B cell (primary cell): ENCODE measurements around the gene SRGAP2. TPM values are rescaled to one million over a fixed set of nuclear protein-coding genes. Genes with fewer than 3 reads are reported as not detected.
"Not testable (repeated sequence)": the region's sequence is repeated elsewhere in the genome, so short reads cannot be mapped to it uniquely, and the experiment has no call there.

Experiments
- ATAC-seq: fragments of 200-7000 bp; cut with Tn5 transposase; one replicate; pipeline ENCODE4 v1.10.0; 2021; ENCODE audit warnings: low read depth, mild to moderate bottlenecking, moderate number of reproducible peaks, moderate library complexity
- CTCF ChIA-PET: fragments of 350-600 bp; sonication (Branson Sonifier 250); formaldehyde crosslinking; loops from one replicate; lab custom pipeline; 2021; ENCODE audit warnings: antibody characterized with exemption, inconsistent platforms; lab: Charles Lee
- POLR2A ChIA-PET: fragments of 350-600 bp; sonication (Branson Sonifier 250); formaldehyde crosslinking; loops from one replicate; lab custom pipeline; 2021; ENCODE audit warnings: antibody characterized with exemption; lab: Charles Lee
- DNase-seq: peaks from one replicate; pipeline ENCODE4 v3.0.0; 2013
- H2AFZ ChIP-seq: 2 replicates; pipeline ENCODE4 v1.6.1; 2012; ENCODE audit warnings: mild to moderate bottlenecking, low read depth, low read length; ENCODE audit not compliant: insufficient read depth, poor library complexity, severe bottlenecking
- H3K27ac ChIP-seq, 2 donors: 1 replicate in 1 of 2; 2 replicates in 1 of 2; pipeline ENCODE4 v1.5.1; 2012 to 2013; ENCODE audit warnings: low read length in 2 of 2, mild to moderate bottlenecking in 2 of 2, moderate library complexity in 1 of 2
- H3K27me3 ChIP-seq, 4 experiments: fragments of 200-600 bp in 1 of 4; sonication (generic) in 1 of 4; replicated peaks in 1 of 4; 1 replicate in 2 of 4; 2 replicates in 2 of 4; pipeline versions ENCODE4 v1.6.1 to v1.7.0; 2013 to 2016; ENCODE audit warnings: low read length in 3 of 4, mild to moderate bottlenecking in 2 of 4, mixed read lengths in 1 of 4, moderate library complexity in 1 of 4; ENCODE audit not compliant: insufficient read depth in 4 of 4, control insufficient read depth in 3 of 4; ENCODE audit errors: control extremely low read depth in 1 of 4
- H3K36me3 ChIP-seq, 2 experiments: replicated peaks in 1 of 2; 1 replicate in 1 of 2; 2 replicates in 1 of 2; pipeline versions ENCODE4 v1.6.1 to v1.7.1; 2013; ENCODE audit warnings: low read length in 1 of 2; ENCODE audit not compliant: insufficient read depth in 2 of 2, control insufficient read depth in 1 of 2; ENCODE audit errors: control extremely low read depth in 1 of 2, extremely low read depth in 1 of 2
- H3K4me1 ChIP-seq, 2 donors: fragments of 200-600 bp in 1 of 2; sonication (generic) in 1 of 2; 1 replicate in 1 of 2; 2 replicates in 1 of 2; pipeline versions ENCODE4 v1.5.1 to v1.6.1; 2013 to 2017; ENCODE audit warnings: low read length in 2 of 2; ENCODE audit not compliant: control insufficient read depth in 2 of 2, insufficient read depth in 2 of 2
- H3K4me2 ChIP-seq: replicated peaks from 2 replicates; pipeline ENCODE3; 2012; ENCODE audit warnings: mild to moderate bottlenecking, low read depth, low read length; ENCODE audit not compliant: poor library complexity, severe bottlenecking
- H3K4me3 ChIP-seq, 5 experiments: fragments of 200-600 bp in 1 of 5; sonication (generic) in 1 of 5; 1 replicate in 3 of 5; 2 replicates in 2 of 5; pipeline versions ENCODE4 v1.5.1 to v1.7.0; 2011 to 2016; ENCODE audit warnings: low read length in 4 of 5, mild to moderate bottlenecking in 4 of 5, low read depth in 2 of 5, control low read depth in 1 of 5, moderate library complexity in 1 of 5; ENCODE audit not compliant: insufficient read depth in 1 of 5; ENCODE audit errors: control extremely low read depth in 1 of 5, extremely low read depth in 1 of 5
- H3K79me2 ChIP-seq: fragments of 200-600 bp; sonication (generic); one replicate; pipeline ENCODE4 v1.6.0; 2016; ENCODE audit warnings: low read length; ENCODE audit not compliant: control insufficient read depth, insufficient read depth
- H3K9ac ChIP-seq: fragments of 200-600 bp; sonication (generic); 2 replicates; pipeline ENCODE4 v1.6.1; 2017; ENCODE audit warnings: mild to moderate bottlenecking, low read length, moderate library complexity
- H3K9me3 ChIP-seq, 3 donors: one replicate each; pipeline versions ENCODE4 v1.6.1 to v1.7.1; 2013; ENCODE audit warnings: low read length in 2 of 3; ENCODE audit not compliant: control insufficient read depth in 2 of 3, insufficient read depth in 1 of 3; ENCODE audit errors: control extremely low read depth in 1 of 3
- H4K20me1 ChIP-seq: 2 replicates; pipeline ENCODE4 v1.6.0; 2012; ENCODE audit warnings: mild to moderate bottlenecking, low read length; ENCODE audit not compliant: insufficient read depth, control insufficient read depth, poor library complexity, severe bottlenecking
- H3K27ac Mint-ChIP-seq: one replicate; pipeline ENCODE4 v1.8.0; 2021; ENCODE audit warnings: mixed read lengths
- H3K27me3 Mint-ChIP-seq: one replicate; pipeline ENCODE4 v1.8.0; 2021; ENCODE audit warnings: mixed read lengths
- H3K4me1 Mint-ChIP-seq: one replicate; pipeline ENCODE4 v1.8.0; 2021; ENCODE audit warnings: mixed read lengths
- H3K4me3 Mint-ChIP-seq: one replicate; pipeline ENCODE4 v1.8.0; 2021; ENCODE audit warnings: mixed read lengths
- H3K9me3 Mint-ChIP-seq: one replicate; pipeline ENCODE4 v1.8.0; 2022; ENCODE audit warnings: mixed read lengths; ENCODE audit not compliant: insufficient read depth
- WGBS: methylation state at CpG from one replicate; pipeline ENCODE4 v1.1.5; 2013; ENCODE audit warnings: missing lambda C conversion rate; ENCODE audit not compliant: insufficient coverage; 5-methylcytosine and 5-hydroxymethylcytosine counted together
- intact Hi-C: fragments of 100-400 bp; cut with micrococcal nuclease; formaldehyde crosslinking; loops from one replicate; pipeline ENCODE4 v1.10.0; 2022
- polyA plus RNA-seq: library from polyadenylated mRNA; depleted of rRNA; stranded (reverse); fragments of >200 nt; gene quantifications from 2 replicates; pipeline ENCODE4 v1.2.3, GENCODE V29; 2012
- total RNA-seq, 2 donors: library from RNA; stranded (reverse); fragments of 120-200 nt in 1 of 2; gene quantifications; 1 replicate in 1 of 2; 2 replicates in 1 of 2; pipeline versions ENCODE4 v1.2.3 to v1.2.4, GENCODE V29; 2013 to 2022

The SRGAP2 gene
- total and polyA plus RNA-seq, 2 donors (not counting 1 experiment from before 2014, with no cell fraction given), result 28.9 to 88.5 TPM

DNA sequence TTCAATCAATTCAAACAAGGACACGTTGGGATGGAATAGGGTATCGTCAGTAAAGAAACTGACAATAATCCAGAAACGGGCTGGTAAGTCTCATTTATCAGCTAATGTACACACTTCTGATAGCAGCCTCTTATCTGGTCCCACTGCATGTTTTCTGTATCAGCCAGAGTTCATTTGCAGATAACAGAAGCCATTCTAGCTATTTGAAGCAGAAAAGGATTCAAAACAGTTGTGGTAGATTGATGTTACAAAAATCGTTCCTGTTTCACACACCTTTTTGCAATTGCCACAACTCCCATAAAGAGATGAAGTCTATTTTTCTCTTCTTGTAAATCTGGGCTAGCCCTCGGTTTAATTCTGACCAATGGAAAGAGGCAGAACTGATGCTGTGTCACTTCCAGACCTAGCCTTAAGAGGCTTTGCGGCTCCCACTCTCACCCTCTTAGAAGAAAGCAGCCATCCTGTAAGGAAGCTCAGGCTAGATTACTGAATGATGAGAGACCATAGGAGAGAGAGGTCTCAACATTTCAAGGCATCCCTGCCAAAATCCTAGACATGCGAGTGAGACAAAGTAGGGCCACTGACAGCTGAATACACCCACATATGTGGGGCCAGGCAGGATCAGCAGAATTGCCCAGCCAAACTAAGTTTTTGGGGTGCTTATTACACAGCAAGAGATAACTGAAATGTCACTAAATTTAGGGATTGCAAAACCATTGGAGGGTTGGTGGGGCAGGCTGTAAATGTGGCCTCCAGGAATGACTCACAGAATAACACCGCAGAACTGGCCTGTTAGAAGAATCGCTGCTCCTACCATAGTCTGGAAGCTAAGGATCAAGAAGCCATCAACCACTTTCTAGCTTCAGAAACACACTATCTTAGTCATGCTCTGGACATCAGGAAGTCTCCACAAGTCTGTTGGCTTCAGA, 25.0 kb upstream of the SRGAP2 start:
- POLR2A ChIA-PET, ATAC-seq: not testable (repeated sequence)

GRCh38 chr1:206179666-206180065, 23.7 kb upstream of the SRGAP2 start:
- H3K27me3 ChIP-seq, H3K27ac Mint-ChIP-seq, H2AFZ ChIP-seq, POLR2A ChIA-PET, H3K4me1 ChIP-seq, H3K27me3 Mint-ChIP-seq, H3K9ac ChIP-seq, ATAC-seq, DNase-seq, H3K4me1 Mint-ChIP-seq, H3K79me2 ChIP-seq, CTCF ChIA-PET, H3K4me2 ChIP-seq, H3K4me3 ChIP-seq, intact Hi-C loops, H3K27ac ChIP-seq, H3K4me3 Mint-ChIP-seq, H3K9me3 Mint-ChIP-seq, H3K36me3 ChIP-seq, H4K20me1 ChIP-seq, H3K9me3 ChIP-seq: not testable (repeated sequence)

More for the DNA sequence above, 25.0 kb upstream of the SRGAP2 start:
- H3K4me3 Mint-ChIP-seq, H3K9ac ChIP-seq, H2AFZ ChIP-seq, H3K36me3 ChIP-seq, H3K27me3 Mint-ChIP-seq, H3K9me3 Mint-ChIP-seq, H3K27me3 ChIP-seq, H4K20me1 ChIP-seq, H3K4me1 ChIP-seq, H3K27ac ChIP-seq, H3K79me2 ChIP-seq, H3K4me2 ChIP-seq, DNase-seq, H3K4me3 ChIP-seq, H3K27ac Mint-ChIP-seq, H3K4me1 Mint-ChIP-seq, H3K9me3 ChIP-seq, CTCF ChIA-PET, intact Hi-C loops: not testable (repeated sequence)
- WGBS, result 100% methylated on average over 1 of the region's 9 CpGs

DNA sequence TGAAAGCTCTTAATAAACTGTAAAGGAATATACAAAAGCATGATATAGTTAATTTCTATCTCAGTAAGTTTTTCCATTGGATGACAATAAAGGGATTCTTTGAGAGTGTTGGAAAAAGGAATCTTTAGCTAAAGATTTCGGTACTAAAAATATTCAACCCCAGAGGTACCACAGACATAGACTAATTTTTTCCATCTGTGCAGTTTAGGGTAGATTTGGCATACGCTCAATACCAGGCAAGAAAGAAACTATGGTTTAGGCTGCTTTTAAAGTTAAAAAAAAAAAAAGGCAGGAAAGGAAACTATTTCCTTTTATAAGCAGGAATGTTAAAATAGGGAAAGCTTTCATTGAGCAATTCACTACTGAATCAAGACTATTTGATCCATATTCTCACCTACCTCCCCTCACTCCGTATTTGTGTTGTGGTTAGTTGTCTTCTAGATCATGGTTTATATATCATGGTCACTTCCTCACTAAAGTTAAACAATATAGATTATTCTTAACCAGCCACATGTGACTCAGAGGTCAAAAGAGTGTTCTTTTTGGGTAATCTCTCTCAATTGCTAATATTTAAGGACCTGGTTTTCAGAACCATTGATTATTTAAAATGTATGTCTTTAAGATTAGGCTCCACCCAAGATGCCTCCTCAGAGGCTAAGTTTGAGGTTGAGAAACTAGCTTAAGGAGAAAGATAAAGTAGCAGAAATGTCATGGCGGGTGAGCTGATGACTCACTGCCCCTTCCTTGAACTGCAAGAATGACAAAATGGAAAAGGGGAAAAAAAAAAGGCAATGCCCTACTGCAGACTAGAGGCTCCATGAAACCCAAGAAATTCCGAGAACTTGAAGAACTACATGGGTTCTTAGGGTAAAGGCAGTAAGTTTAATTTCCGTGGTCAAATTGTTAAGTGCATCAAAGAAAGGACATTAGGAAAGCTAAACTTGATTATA, 20.7 kb upstream of the SRGAP2 start:
- H3K79me2 ChIP-seq, ATAC-seq, H3K4me2 ChIP-seq, H3K36me3 ChIP-seq, CTCF ChIA-PET, H3K27ac ChIP-seq, H3K4me3 ChIP-seq, H3K27me3 Mint-ChIP-seq, H3K4me3 Mint-ChIP-seq, intact Hi-C loops, H4K20me1 ChIP-seq, H3K27ac Mint-ChIP-seq, DNase-seq, H3K4me1 ChIP-seq, H3K9me3 ChIP-seq, H3K9me3 Mint-ChIP-seq, H3K9ac ChIP-seq, H2AFZ ChIP-seq, POLR2A ChIA-PET, H3K27me3 ChIP-seq, H3K4me1 Mint-ChIP-seq: not testable (repeated sequence)
- WGBS, result no CpG with 5 or more reads among the region's 6 CpGs
